Measurements from ENCODE around the gene AZIN2. TPM values are rescaled to one million over a fixed set of nuclear protein-coding genes. Genes with fewer than 3 reads are reported as not detected.

AZIN2 gene
- total RNA-seq, 1 donor from 2014 or later = 6.2 TPM

DNA sequence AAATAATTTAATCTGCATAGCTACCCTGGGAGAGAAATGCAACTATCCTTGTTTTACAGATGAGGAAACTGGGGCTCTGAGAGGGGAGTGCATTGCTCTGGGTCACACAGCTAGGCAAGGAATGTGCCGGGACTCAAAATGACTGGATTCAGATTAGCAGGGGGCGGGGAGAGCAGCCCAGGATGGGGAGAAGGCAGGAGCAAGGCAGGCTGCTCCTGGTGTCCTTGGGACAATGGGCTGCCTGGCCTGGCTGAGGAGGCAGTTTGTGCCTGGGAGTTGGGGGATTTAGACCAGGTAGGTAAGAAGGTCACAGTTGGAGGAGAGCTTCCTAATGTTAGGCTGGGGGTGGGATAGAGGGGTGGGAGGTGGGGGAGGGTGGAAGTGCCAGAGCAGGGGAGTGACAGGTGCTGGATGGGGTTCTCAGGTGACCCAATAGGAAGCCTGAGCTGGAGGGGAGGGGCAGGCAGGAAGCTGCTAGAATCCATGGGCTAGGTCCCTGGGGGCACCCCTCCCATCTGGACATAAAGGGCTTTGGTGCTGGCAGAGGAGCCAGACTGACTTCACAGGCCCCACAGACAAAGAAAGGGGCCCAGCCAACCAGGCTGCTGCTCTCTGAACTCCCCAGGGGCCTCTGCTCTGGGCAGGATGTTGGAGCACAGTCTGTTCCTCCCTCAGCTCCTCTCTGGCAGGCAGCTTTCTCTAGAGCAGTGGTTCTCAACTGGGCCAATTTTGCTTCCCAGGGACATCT lies 71.9 kb downstream of the AZIN2 start:
- DNase-seq (ENCODE audit: low spot score) = peak; percentile 43

DNA sequence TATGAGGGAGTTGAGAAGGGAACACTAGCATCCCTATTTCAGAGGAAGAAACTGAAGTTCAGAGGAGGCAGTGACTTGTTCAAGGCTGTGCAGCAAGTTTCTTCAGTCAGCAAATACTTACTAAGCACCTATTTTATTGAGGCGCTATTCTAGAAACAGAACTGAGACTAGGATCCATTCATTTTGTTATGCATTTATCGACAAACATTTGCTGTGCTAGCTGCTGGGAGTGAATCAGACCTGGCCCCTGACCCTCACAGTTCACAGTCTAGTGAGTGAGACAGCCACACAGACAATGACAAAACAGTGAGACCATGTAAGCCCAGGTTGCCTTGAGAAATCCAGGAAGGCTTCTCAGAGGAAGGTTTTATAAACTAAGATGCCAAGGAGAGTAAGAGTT lies 72.7 kb downstream of the AZIN2 start:
- DNase-seq (ENCODE audit: low spot score) = no peak

DNA sequence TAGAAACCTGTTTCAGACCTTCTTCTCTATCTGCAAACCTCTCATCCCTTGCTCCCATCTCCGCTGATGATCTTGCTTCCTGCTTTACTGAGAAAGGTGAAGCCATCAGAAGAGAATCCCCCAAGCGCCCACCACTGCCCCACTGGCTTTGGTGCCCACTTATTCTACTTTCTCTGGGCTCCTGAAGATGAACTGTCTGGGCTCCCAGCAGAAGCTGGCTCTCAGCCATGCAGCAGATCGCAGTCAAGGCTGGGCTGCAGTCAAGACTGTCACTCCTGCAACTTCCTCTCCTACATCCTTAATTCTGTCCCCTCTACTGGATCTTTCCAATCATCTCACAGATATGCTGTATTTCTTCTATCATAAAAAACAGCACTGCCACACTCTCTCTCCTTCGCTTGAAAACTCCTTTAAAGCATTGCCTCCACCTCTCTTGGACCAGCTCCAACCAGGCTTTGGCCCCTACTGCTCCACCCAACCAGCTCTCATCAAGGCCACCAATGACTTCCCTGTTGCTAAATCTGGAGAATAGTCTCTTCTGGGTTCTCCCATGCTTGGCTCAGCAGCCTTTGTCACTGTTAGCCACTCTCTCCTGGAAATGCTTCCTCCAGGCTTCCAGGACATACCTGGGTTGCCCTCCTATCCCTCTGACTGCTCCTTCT lies 75.1 kb downstream of the AZIN2 start:
- DNase-seq (ENCODE audit: low spot score) = no peak

DNA sequence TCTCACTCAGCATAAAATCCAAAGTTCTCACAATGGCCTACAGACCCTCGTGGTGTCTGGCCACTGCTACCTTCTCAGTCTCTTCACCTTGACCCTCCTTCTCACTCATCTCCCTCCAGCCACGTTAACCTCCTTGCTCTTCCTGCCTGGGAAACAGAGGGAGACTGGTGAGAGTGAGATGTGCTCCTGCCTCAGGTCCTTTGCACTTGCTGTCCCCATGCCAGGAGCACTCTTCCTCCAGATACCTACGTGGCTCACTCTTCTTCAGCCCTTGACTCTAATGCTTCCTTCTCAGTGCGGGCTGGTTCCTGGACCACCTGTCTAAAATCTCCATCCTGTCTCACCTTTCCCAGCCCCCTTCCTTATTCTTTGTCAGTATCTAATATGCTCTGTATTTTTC lies 76.2 kb downstream of the AZIN2 start:
- no peak for DNase-seq (ENCODE audit: low spot score)

DNA sequence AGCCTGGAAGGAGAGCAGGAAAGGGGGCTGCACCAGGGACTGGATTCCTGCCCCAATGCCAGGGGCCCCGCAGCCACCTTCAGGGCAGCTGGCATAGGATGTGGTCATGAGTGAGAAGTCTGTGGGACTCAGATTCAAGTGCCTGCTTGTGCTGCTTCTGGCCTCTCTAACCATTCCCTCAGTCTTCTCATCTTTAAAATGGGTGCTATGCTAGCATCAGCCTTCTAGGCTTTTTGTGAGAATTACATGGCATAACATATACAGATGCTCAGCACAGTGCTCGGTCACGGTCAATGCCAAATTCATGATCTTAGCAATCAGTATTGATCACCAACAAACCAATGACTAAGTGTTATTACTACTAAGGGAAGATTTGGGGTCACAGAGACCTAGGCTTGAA lies 77.4 kb downstream of the AZIN2 start:
- no peak for DNase-seq (ENCODE audit: low spot score)

DNA sequence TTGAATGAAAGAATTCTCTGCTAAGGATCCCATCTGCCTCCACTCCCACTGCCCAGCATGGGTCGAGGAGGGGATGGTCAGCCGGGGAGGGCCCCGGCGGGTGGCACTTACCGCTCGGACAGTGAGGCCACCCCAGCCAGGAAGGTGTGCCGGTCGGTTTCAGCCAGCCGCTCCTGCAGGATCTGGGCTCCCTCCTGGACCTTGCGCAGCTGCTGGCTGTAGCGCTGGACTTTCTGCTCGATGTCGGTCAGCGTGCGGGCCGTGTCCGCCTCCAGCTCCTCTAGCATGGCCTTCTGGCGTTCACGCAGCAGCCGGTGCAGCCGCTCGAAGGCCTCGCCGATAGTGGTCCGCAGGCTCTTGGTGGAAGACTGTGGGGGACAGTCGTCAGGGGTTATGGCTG lies 78.6 kb downstream of the AZIN2 start:
- no peak for DNase-seq (ENCODE audit: low spot score)

DNA sequence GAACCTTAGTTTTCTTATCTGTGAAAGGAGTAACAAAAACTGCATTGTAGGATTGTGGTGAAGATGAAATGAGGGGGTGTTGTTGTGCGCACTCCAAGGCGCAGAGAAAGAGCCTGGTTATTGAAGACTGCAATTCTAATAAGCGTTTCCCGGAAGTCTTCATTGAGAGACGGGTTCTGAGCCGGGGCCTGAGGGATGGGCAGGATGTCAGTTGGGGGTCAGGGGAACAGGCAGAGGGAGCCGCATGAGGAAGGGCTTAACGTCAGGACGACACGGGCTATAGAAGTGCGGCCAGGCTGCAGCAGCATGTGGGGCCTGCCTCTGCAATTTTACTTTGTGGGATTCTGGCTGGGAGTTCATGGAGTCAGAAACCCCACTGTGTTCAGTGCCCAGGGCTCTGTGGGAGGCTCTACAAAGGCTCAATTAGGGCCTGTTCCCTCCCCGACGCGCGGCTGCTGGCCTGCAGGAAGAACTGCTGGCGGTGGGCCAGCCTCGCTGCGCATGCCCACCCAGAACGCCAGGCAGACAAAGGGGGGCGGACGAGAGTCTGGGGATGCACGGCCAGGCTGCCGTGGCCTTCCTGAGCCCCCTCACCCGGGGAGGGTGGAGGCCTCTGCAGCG lies 80.2 kb downstream of the AZIN2 start:
- peak; percentile 35 for DNase-seq (ENCODE audit: low spot score)

DNA sequence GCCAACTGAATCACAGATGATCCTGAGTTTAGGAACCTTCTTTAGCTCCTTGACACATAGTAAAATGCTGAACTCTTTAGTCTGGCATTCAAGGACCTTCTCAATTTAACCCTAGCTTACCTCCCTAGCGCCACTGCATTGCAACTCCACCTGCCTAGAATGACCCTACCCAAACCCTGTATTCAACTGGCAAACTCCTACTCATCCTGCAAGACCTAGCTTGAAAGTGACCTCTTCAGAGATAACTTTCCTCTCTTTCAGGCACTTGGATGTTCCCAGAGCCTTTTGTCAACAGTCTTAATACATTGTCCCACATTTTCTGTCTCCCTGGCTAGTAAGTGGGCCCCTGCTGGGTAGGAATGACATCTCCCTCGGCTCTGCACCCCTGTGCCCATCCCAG lies 81.2 kb downstream of the AZIN2 start:
- DNase-seq (ENCODE audit: low spot score) = no peak

DNA sequence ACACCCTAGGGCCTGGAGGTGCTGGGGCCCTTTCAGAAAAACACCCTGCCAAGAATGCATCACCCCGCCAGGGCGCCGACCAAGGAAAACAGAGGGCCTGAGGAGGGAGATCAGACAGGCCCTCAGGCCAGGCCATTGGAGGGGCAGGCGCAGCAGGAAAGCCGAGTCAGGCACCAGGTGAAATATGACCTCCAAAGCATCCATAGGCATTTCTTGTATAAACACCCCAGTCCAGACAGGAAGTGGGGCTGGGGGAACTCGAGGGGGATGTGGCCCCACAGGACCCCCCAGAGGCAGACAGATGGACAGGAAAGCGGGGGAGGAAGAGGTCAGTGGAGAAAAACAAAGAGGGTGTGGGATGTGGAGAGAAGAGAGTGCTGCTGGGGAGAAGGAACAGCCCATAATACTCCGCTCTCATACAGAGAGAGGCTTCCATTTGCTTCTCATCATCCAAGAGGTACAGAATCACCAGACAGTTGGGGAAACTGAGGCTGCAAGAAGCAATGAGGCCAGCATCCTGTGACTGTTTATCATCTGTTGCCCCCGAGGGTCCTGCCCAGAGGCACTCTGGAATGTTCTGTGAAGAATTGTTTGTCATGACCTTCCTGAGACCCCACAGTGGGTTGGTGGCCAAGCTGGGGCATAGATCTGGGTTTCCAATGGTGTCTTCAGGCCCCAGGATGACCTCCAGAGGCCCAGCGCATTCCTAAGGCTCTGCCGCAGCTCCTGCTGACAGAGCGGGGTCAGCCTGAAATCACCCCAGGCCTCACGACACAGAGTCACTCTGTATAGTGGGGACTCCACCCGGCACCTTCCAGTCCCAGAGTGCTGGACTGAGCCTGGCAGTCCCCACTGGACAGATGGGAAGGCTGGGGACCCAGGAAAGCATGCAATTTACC lies 82.9 kb downstream of the AZIN2 start:
- no peak for DNase-seq (ENCODE audit: low spot score)

DNA sequence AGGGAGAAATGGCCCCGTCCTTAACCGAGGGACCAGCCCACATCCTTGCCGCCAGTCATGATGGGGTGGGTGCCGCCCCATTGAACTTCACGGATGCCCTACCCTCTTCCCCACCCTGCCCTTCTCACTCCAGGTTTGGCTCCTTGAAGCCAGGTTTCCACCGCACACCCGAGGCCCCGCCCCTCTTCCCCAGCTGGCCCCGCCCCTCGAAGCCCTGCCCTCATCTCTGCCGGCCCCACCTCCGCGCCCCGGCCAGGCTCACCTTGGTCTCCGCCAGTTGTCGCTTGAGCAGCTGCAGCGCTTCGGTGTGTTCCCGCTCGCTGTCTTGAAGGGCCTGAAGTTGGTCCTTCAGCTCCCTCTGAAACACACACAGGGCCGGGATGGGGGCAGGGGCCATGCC lies 84.3 kb downstream of the AZIN2 start:
- no peak for DNase-seq (ENCODE audit: low spot score)

DNA sequence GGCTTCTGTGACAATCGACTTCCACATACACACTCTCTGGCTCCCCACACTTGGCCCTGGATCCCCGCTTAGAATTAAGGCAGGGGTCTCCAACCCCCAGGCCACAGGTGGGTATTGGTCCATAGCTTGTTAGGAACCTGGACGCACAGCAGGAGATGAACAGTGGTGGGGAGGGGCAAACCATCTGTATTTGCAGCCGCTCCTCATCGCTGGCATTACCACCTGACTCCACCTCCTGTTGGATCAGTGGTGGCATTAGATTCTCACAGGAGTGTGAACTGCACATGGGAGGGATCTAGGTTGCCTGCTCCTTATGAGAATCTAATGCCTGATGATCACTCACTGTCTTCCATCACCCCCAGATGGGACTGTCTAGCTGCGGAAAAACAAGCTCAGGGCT lies 84.9 kb downstream of the AZIN2 start:
- no peak for DNase-seq (ENCODE audit: low spot score)

DNA sequence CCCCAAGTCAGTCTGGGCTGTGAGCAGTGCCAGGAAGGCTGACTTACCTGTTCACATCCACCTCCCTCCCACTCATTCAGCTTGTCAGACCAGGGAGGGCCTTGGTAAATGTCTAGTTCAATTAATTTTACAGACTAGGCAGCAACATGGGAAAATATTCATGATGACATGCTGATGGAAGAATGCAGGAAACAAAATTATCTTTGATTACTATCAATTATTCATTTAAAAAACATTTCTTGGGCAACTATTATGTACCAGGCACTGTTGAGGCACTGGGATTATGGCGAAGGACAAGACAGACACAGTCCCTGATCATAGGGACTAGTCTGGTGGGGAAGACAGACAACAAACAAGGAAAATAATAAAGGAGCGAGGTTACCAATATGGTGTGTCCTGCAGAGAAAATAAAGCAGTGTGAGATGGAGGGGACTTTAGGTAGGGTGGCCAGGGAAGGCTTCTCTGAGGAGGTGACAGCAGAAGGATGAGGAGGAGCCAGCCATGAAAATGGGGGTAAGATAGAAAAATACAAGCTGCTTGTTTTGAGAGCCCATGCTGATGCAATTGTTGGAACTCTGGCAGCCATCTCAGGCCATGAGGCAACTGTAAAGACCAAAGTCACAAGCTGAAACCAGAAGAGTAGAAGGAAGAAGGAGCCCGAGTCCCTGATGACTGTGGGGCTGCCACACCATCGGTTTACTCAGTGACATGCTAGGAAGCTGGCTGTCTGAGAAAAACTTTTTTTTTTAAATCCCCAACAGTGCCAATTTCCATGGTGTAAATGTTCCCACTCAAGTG lies 86.9 kb downstream of the AZIN2 start:
- no peak for DNase-seq (ENCODE audit: low spot score)

DNA sequence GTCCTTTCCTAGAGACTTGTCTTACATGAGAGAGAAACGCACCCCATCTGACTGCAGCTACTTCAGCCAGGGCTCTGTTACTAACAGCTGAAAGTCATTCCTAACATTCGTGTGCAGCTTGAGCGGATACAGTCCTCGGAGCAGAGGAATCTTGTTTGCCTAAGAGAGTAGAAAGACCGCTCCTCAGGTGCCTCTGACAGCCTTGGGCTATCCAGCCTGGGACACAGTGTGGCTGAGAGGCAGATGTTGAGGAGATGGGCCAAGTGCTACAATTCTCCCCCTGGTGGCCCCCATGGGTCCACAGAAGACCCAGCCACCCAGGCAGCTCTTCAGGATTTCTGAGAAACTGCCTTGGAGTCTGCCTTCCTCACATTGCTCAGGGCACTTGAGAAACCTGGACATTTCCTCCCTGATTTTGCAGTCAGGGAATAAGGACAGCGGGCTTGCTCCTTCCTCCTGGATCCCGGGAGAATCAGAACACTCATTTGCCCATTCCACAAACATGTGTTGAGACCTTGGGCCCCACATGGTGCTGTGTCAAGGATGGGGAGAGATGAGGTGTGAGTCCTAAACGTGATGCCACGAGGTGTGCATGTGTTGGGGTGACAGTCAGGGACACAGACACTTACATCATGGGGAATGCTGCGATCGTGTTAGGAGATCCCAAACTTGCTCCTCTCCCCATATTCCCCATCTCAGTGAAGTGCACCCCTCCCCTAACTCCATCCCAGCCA lies 87.8 kb downstream of the AZIN2 start:
- no peak for DNase-seq (ENCODE audit: low spot score)

DNA sequence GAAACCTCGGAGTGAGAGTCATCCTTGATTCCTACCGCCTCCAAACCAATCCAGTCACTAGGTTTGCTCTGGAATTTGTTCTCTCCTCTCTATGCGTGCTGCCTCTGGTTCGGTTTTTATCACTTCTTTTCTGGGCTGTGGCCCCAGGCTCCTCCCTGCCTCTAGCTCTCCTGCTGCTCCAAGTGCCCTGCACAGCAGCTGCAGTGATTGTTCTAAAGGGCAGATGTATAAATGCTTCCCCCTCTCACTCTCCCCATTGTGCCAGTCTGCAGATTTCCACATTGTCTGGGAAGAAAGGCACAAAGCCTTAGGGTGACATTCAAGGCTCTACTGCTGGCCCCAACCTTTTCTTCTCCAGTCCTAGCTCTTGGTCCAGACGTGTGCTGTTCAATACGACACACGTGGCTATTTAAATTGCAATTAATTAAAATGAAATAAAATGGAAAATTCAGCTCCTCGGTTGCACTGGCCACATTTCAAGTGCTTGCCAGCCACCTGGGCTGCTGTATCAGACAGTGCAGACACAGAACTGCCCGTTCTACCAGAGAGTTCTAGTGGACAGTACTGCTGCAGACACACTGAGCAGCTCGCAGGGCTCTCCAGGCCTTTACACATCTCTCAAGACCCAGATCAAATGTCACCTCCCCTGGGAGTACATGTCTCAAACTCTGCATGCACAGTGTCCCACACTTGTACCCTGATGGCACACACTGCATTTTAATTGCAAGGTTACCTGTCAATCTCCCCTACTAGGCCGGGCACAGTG lies 88.5 kb downstream of the AZIN2 start:
- DNase-seq (ENCODE audit: low spot score) = no peak

Other genes starting within 250 kb of the AZIN2 start
- 8.4 TPM for gene FNDC5, start 210.2 kb upstream of the AZIN2 start, total RNA-seq
- gene HPCA, start 194.7 kb upstream of the AZIN2 start, total RNA-seq = 1.8 TPM
- gene TMEM54, start 179.8 kb upstream of the AZIN2 start, total RNA-seq = 372 TPM
- gene RNF19B, start 116.3 kb upstream of the AZIN2 start, total RNA-seq = 31.4 TPM
- gene AK2, start 44.3 kb upstream of the AZIN2 start, total RNA-seq = 130 TPM
- gene TRIM62, start 100.9 kb downstream of the AZIN2 start, total RNA-seq = 8.5 TPM
- 39.9 TPM for gene ZNF362, start 175.3 kb downstream of the AZIN2 start, total RNA-seq
- not detected for gene A3GALT2, start 239.9 kb downstream of the AZIN2 start, total RNA-seq

Data from mucosa of gallbladder (tissue), 1 donor.